Fibroblast of mammary gland (primary cell): ENCODE data around the gene HPSE2.

Experiments used
- DNase-seq: peaks from one replicate; pipeline ENCODE4 v3.0.0-alpha.2; 2010; ENCODE audit warnings: low read depth
- H3K4me3 ChIP-seq: 2 replicates; pipeline ENCODE4 v1.5.1; 2011; ENCODE audit warnings: low read depth, mild to moderate bottlenecking, low read length, moderate library complexity; ENCODE audit not compliant: control insufficient read depth
- CTCF ChIP-seq: conservative IDR thresholded peaks from 2 replicates; pipeline ENCODE4 v1.5.1; 2011; ENCODE audit warnings: low read depth, low read length, inconsistent platforms; ENCODE audit not compliant: control insufficient read depth, insufficient read depth

Gene HPSE2

GRCh38 chr10:98628206-98628605 lies 607.4 kb downstream of the HPSE2 start:
- DNase-seq = no peak
- no peak for TF ChIP-seq CTCF

GRCh38 chr10:98627711-98628110 lies 607.9 kb downstream of the HPSE2 start:
- no peak for DNase-seq
- H3K4me3 ChIP-seq = no peak overlapping the region
- no peak for TF ChIP-seq CTCF

More at GRCh38 chr10:98628206-98628605, 607.4 kb downstream of the HPSE2 start:
- no peak overlapping the region for H3K4me3 ChIP-seq

- TF ChIP-seq CTCF = no peak
- no peak overlapping the region for H3K4me3 ChIP-seq
- no peak for DNase-seq
Observed at GRCh38 chr10:98624963-98625362, 610.7 kb downstream of the HPSE2 start.

DNA sequence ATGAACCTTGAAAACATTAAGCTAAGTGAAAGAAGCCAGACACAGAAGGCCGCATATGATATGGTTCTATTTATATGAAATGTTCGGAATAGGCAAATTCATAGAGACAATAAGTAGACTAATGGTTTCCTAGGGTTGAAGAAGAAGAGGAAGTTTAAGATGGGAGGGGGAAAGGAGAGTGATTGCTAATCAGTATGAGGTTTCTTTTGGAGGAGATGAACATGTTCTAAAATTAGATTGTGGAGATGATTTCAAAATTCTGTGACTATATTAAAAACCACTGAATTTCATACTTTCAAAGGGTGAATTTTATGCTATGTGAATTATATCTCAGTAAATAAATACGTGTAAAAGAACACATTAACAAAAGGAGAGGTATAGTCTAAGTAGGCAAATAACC lies 612.5 kb downstream of the HPSE2 start:
- no peak overlapping the region for H3K4me3 ChIP-seq
- DNase-seq = no peak
- no peak for TF ChIP-seq CTCF

- no peak for DNase-seq
- no peak overlapping the region for H3K4me3 ChIP-seq
- no peak for TF ChIP-seq CTCF
Observed at GRCh38 chr10:98621630-98622029, 614.0 kb downstream of the HPSE2 start.

- H3K4me3 ChIP-seq = no peak overlapping the region
- DNase-seq = no peak
- TF ChIP-seq CTCF = no peak
Observed at GRCh38 chr10:98620503-98620902, 615.1 kb downstream of the HPSE2 start.

DNA sequence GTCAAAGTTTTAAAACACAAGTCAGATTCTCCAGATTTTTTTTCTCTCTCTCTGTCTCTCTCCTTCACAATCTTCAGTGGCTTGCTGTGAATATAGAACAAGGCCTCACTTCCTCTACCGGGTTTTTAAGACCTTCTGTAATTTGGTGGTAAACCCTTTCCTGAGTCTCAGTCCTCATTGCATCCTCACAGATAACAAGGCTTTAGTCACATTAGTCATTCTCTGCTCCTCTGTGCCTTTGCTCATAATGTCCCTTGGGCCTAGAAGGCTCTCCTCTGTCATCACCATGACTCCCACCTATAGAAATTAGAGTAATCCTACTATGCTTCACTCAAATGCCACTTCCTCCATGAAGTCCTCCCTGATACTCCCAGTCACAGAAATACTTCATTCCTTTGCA lies 616.2 kb downstream of the HPSE2 start:
- no peak overlapping the region for H3K4me3 ChIP-seq
- peak; percentile 28 for DNase-seq
- no peak for TF ChIP-seq CTCF
